Endometrium (tissue), 2 donors: ENCODE results near the gene LMNB1.
"Not testable (repeated sequence)": the region's sequence is repeated elsewhere in the genome, so short reads cannot be mapped to it uniquely, and the experiment has no call there.

Experiments used
- FAIRE-seq: peaks from 2 replicates; lab custom pipeline; 2012; peaks lifted over from hg19 to GRCh38; lab: Jason Lieb, UNC
- donor health status: control.
- donor health status: control.

The LMNB1 gene

DNA sequence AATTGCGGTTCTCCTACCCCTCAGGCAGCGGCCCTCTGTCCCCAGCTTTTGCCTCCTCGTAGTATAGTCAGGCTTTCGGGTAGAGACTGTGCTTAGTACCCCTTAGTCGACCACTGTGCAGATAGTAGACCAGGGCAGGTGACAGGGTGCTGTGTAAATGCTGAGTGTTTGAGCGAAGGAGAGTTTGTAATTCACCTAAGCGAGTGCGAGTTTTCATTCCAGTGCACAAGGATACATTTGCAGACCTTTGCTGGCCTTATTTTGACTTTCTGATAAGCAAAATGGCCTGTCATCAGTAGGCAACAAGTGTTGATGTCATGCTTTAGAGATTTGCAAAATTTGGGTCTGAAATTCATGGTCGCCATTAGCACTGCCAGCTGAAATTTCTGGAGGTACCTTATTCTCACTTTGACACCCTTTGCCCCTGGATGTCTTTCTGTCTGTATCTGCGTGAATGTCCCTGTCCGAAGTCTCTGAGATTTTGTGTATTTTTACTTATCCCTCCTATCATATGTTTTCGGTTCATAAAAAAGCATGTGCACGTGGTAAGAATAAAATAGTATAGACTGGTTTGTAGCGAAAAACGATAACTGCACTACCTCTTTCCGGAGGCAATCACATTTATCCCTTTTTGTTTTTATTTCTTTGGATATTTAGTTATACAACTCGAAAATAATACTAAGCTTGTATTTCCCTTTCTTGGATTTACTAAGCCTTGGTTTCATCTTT lies 1.9 kb downstream of the LMNB1 start:
- FAIRE-seq = no peak

DNA sequence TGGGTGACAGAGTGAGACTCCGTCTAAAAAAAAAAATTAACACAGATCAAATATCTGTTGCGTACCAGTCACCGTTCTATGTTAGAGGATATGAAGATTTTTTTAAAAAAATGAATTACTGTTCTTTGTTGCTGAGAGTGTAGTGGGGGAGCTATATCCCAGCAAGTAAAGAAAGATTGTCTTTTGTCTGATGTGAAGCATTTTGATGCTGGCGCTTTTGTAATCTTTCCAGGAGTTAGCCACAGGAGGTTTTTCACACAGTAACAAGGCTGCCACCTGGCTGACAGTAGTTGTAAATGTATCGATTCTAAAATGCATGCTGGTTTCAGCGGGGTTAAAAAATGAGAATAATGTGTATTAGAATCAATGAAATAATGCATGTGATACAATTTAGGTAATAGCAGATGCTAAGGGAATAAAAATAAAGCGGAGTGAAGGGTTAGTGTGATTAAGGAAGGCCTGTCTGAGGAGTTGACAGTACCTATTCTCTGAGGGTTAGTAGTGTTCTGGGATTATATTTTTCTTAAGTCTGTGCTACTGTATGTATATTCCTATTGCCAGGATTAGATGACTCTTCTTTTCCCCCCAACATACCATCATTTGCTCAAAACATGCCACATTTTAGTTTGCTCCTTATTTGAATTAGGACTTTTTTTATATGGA lies 3.4 kb downstream of the LMNB1 start:
- FAIRE-seq = peak; percentile 23

DNA sequence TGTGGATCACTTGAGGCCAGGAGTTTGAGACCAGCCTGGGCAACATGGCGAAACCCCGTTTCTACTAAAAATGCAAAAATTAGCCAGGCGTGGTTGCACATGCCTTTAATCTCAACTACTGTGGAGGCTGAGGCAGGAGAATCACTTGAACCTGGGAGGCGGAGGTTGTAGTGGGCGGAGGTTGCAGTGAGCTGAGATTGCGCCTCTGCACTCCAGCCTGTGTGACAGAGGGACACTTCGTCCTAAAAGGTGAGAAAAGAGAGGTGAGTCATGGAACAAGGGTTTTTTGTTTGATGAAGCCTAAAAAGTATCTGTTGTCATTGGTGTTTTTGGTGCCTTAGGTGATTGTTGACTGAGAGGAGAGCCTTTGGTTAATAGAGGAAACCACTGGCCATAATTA lies 11.5 kb downstream of the LMNB1 start:
- not testable (repeated sequence) for FAIRE-seq

DNA sequence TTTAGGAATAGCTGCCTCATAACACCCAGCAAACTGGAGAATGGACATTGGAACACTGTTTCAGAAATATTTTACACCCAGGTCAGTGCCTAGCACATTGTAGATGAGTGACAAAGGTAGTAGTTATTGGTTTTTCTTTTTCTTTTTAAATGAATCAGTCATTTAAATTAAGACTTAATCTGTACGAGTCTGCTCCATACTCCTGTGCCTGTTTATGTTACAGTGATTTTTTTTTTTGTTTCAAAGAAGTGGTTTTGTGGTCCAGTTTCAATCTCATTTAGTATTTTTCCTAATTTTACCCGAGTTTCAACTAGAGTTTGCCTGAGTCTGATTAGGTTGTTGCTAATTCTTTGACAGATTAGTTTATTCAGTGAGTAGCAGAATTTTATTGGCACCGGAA lies 16.2 kb downstream of the LMNB1 start:
- no peak for FAIRE-seq

DNA sequence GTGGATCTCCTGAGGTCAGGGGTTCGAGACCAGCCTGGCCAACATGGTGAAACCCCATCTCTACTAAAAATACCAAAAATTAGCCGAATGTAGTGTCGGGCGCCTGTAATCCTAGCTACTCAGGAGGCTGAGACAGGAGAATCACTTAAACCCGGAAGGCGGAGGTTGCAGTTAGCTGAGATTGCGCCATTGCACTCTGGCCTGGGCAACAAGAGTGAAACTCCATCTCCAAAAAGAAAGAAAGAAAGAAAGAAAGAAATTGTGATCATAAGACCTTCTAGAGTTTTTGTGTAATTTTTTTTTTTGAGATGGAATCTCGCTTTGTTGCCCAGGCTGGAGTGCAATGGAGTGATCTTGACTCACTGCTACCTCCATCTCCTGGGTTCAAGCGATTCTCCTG lies 16.7 kb downstream of the LMNB1 start:
- not testable (repeated sequence) for FAIRE-seq

DNA sequence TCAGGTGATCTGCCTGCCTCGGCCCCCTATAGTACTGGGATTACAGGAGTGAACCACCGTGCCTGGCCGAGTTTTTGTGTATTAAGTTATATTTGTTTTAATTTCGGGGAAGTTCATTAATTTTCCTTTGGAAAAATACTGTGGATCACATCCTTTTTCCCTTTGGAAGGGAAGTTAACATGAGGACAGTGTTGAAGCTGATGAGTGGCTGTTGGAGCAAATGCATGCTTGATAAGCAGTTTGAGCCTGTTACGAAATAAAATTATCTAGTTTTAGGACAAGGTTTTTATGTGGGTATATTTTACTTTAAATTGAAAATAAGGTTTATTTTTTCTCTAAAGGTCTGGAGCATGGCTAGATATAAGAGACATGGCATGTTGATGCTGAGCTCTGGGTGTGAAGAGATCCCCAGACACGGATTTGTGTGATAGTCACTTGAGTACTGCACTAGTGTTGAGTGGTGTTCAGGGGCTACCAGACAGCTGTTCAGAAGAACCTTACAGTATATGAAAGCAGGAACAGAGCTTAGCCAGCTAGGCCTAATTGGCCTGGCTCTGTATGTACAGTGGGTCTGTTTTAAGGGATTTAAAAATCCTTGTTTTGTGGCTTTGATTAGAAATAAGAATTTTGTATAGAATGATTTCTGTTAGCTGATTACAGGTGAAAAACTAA lies 17.4 kb downstream of the LMNB1 start:
- FAIRE-seq = no peak

DNA sequence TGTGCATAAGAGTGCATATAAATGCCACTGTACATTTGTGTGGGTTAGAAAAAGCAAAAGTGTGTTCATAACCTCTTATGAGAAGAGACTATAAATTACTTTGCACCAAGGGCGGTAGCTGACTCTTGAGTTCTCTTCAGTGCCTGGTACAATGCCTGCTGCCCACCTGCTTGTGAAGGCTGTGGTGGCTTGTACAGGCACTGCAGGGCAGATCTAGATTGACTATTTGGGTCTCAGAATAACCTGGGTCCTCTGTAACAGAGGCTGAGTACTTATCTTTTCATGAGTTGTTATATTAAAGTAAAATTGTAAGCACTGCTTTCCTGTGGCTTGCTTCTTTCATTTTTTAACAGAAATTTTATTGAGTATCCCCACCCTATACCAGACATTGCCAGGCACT lies 22.8 kb downstream of the LMNB1 start:
- no peak for FAIRE-seq

DNA sequence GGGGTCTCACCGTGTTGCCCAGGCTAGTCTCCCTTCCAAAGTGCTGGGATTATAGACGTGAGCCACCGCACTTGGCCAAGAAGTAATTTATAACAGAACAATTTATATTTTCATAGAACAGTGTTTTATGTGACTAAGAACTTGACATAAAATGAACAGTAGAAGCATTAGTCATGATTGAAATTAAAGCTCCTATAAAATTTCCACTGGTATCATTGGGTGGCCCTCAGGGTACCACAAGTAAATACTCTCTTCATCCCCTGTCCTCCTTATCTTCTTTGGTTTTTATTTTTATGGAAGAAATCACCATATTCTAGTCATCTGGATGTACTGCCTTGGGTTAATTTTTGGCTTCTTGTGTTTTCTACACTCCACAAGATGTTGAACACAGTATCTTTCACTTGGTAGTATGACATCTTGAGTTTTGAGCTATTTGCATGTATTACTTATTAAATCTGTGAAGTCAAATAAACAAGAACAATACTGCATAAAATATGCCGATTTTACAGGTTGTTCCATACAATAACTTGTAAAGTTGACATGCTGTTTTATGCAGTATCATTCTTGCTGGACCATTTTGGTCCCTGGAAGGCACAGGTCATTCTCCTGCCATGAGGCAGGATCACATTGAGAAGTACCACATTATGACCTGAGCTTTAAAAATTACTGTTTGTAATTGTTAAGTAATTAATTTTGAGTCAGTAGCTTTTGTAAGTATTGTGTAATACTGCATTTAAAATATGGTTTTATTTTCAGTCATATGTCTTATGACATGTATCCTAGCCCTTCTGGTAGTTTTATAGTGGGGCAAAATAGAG lies 24.4 kb downstream of the LMNB1 start:
- FAIRE-seq = no peak

DNA sequence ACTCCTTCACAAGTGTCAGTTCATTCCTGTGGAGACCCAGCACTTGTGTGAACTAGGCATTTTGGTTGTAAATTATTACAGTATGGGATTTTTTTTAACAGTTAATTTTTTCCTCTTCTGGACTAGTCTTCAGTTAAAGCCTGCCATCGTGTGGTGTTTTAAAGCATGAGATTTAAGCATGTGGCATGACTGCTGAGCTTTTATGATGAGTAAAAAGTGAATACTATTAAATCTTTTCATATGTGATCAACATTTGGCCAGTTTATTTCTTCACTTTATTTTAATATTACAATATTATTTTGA lies 25.0 kb downstream of the LMNB1 start:
- FAIRE-seq = peak; percentile 26

DNA sequence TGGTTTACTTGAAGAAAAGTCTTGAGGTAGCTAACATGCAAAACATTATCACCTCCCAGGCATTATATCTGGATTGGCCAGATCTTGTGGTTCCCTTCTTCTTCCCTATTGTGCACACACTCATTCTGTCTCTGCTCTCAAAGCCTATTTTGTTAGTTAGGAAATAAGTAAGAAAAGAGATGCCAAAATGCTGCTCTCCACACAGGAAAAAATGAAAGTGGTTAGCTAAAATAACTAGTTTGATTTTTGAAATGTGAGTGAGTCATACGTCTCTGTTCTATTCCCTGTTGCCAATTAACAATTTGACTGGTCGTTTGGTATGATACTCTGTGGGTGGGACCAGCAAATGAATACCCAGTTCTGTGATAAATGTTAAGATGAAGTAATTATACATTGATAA lies 28.1 kb downstream of the LMNB1 start:
- no peak for FAIRE-seq

DNA sequence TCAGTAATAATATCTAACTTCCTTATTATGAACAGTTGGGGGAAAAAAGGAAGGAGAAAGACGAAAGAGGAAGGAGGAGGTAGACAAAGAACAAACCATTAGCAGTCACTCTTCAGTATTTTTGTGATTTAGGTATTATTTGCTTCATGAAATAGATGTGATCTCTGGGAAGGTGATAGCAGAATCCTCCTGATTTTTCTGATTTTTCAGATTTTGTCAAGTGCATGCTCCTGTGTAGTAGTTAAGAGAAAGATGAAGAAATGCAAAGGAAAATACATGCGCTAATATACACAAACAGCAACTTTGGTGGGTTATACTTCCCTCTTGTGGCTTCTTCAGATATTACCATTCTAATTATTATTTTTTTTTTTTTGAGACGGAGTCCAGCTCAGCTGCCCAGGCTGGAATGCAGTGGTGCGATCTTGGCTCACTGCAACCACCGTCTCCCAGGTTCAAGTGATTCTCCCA lies 31.6 kb downstream of the LMNB1 start:
- FAIRE-seq = no peak

DNA sequence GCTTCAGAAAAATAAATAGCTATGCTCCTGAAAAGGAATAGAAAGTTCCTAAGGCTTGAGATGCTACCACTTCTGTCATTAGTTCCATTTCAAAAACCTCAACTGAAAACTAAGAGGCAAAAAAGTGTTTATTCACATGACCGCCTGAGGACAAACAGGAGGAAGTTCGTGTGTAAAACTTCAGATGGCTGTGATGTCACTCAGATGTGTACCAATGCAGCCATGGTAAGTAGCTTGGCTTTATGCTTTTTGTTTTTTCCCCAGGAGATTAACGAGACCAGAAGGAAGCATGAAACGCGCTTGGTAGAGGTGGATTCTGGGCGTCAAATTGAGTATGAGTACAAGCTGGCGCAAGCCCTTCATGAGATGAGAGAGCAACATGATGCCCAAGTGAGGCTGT lies 33.0 kb downstream of the LMNB1 start:
- FAIRE-seq = no peak

DNA sequence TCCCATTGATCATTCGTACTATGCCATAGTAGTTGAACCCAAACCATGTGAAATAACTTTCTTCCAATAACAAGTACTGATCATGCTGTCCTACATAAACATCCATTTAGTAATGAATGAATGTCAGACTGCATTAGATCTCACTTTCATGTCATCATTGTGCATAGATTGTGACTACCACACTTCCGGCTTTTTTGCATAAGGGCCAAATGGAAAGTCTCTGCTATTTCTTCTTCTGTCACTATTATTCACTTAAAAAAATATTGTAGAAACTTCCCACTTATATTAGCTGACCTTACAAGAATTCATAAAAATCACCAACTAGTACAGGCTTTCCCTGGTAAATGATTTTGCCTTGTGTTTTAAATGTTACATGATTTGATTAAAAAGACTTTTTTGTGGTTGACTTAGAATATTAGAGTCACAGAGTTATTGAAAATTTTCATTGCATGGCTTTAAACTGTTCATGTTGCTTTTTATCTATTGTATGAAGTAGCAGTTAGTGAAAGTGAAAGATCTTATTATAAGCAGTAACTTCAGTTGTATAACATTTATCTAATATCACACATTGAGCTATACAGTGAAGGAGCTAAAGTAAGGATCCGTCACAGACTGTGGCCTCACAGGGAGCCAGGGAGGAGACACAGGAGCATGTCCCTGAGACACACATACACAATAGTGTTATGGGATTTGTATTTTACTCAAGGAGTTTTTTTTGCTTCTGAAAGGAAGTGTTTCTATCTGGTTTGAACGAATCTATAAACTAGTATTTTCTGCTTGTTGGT lies 33.9 kb downstream of the LMNB1 start:
- no peak for FAIRE-seq

DNA sequence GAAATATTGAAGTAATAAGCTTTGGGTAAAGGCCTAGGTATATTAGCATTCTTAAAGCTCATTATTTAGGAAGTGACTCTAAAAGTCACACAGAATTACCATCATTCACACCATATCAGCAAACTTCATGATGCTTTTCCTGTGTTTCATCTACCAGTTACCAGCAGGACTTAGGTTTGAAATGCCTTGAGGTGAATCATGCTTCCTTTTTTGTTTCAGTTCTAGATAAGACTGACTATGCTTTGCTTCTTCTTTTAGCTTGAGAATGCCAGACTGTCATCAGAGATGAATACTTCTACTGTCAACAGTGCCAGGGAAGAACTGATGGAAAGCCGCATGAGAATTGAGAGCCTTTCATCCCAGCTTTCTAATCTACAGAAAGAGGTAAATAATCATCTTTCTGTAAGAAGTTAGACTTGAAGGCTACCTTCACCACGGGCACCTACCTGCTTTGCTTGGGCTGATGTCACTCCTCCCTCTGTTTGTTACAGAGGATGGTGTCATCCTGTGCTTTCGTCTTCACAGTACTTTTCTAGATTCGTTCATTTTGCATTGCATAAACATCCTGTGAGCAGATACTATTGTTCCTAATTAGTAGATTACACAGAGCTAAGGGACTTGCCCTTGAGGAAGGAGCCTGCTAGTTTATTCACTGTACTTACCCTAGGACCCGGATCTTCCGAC lies 34.7 kb downstream of the LMNB1 start:
- no peak for FAIRE-seq

DNA sequence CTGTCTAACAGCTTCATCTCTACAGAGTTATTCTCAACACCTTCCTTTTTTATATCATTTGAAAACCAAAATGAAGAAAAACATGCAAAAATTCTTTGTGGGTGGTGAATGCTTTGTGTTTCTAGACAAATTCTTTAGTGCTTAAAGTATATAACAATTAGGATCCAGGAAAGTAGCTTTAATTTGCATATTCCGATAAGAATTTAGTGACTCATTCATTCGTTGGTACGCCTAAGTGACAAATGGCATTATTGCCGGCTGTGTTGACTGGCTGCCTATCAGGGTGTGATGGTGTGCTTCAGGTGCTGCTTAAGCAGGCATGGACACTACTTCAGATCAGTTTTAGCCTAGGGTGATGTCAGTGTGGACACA lies 35.2 kb downstream of the LMNB1 start:
- FAIRE-seq = no peak

DNA sequence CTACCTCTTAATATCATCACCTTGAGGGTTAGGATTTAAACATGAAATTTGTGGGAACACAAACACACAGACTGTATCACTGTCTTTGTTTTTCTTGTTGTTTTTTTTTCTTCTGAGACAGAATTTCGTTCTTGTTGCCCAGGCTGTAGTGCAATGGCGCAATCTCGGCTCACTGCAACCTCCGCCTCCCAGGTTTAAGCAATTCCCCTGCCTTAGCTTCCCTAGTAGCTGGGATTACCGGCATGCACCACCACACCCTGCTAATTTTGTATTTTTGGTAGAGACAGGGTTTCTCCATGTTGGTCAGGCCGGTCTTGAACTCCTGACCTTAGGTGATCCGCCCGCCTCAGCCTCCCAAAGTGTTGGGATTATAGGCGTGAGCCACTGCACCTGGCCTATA lies 36.9 kb downstream of the LMNB1 start:
- FAIRE-seq = not testable (repeated sequence)

DNA sequence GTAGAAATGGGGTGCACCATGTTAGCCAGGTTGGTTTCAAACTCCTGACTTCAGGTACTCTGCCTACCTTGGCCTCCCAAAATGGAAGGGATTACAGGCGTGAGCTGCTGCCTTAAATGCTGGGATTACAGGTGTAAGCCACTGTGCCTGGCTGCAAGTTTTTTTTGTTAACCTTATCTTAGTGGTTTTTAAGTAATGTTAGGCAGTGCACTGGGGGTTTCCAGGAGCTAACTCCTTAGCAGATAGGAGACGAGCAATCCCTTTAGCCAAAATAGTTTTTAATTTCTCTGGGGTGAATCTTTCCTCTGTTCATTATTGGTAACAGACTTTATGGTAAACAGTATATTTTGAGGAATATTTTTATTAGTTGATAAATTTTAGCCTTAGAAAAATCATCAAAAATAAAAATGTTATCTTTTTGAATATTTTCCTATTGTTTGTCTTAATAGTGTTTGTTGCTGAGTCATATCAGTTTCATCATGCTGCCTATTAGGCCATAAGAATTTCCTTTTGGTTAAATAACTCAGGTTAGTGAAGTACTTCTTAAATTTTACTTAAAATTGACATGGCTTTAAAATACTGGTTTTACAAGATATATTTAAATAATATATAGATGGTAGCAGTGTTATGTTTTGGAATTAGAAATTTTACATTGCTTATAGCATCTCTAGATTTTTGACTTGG lies 37.9 kb downstream of the LMNB1 start:
- FAIRE-seq = peak; percentile 18

DNA sequence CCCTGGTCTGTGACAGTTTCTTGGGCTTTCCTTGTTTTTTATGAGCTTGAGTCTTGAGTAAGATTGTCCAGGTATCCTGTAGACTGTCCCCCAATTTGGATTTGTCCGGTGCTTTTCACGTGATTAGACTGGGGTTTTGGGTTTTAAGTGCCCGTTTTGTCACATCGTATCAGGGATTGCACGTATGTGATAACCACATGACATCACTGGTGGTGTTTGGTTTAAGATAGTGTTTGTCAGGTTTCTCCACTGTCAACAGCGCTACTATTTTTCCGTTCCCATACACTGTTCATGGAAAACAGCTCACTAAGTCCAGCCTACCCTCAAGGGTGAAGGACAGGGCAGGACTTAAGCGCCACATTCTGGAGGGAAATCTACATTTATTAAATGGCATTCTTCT lies 39.7 kb downstream of the LMNB1 start:
- FAIRE-seq = no peak

DNA sequence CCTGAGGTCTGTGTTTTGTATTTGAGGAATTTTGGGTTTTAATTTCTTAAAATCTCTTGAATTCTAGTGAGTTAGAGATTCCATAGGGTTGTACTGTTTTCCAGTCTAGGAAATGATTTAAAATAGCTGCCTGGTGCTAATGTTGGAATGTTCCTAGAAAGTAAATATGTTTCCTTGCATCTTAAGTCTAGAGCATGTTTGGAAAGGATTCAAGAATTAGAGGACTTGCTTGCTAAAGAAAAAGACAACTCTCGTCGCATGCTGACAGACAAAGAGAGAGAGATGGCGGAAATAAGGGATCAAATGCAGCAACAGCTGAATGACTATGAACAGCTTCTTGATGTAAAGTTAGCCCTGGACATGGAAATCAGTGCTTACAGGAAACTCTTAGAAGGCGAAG lies 41.8 kb downstream of the LMNB1 start:
- FAIRE-seq = no peak

DNA sequence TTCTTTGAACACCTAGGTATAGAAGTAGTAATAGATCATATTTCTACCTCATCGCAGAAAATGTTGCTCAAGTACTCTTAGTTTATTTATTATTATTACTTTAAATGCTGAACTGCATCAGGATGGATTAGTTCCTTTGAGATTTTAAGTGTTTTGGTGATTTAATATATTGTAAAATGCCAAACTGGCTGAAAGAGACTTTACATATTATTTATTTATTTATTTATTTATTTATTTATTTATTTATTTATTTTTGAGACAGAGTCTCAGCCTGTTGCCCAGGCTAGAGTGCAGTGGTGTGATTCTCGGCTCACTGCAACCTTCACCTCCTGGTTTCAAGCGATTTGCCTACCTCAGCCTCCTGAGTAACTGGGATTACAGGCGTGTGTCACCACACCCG lies 42.3 kb downstream of the LMNB1 start:
- no peak for FAIRE-seq
